SK-N-MC (cell line): ENCODE data around the gene ABCA7.

Experiments
- EZH2 ChIP-seq: fragments of 200-600 bp; sonication (generic); IDR thresholded peaks from one replicate; pipeline ENCODE4 v1.6.1; 2017; ENCODE audit warnings: antibody characterized with exemption
- POLR2AphosphoS5 ChIP-seq: IDR thresholded peaks from 2 replicates; pipeline ENCODE4 v1.6.1; 2012; ENCODE audit warnings: mild to moderate bottlenecking, low read depth, low read length, borderline replicate concordance

- no peak for TF ChIP-seq EZH2
- TF ChIP-seq POLR2AphosphoS5, result no peak
Observed at GRCh38 chr19:1057176-1057855, 17.4 kb downstream of the ABCA7 start.
